Measurements from ENCODE around the gene TIAM2.

The TIAM2 gene

DNA sequence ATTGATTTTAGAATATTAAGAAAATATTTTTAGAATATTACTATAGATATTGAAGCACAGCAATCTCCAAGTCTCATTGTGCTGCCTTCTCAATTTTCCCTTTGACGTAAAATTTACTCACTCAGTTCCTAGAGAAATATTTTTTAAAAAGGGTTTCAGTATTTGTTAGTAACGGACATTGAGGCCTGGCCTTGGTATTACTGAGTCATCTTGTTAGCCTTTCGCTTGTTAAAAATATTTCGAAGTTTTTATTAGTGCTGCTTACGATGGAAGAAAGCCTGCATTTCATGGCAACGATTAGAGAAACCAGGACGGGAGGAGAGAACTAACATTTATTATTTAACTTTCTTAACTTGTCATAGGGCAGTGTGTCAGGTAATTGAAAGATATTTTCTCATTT is 82.2 kb downstream of the TIAM2 start:
- TF ChIP-seq, protein P1, sequence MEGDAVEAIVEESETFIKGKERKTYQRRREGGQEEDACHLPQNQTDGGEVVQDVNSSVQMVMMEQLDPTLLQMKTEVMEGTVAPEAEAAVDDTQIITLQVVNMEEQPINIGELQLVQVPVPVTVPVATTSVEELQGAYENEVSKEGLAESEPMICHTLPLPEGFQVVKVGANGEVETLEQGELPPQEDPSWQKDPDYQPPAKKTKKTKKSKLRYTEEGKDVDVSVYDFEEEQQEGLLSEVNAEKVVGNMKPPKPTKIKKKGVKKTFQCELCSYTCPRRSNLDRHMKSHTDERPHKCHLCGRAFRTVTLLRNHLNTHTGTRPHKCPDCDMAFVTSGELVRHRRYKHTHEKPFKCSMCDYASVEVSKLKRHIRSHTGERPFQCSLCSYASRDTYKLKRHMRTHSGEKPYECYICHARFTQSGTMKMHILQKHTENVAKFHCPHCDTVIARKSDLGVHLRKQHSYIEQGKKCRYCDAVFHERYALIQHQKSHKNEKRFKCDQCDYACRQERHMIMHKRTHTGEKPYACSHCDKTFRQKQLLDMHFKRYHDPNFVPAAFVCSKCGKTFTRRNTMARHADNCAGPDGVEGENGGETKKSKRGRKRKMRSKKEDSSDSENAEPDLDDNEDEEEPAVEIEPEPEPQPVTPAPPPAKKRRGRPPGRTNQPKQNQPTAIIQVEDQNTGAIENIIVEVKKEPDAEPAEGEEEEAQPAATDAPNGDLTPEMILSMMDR (IDR thresholded peaks at IDR 0.05; ENCODE audit: low read length) = no peak
- TF ChIP-seq EZH2 (IDR thresholded peaks at IDR 0.05; ENCODE audit: borderline replicate concordance, low read length) = no peak
- no peak overlapping the region for H3K9ac ChIP-seq (ENCODE audit: low read length)
- no peaks in the 10 kb centered on the region for H3K9me3 ChIP-seq (ENCODE audit: low read length)
- no peak overlapping the region for H3K27ac ChIP-seq (ENCODE audit: low read depth, low read length, poor library complexity, severe bottlenecking)
- no peaks in the 10 kb centered on the region for H3F3A ChIP-seq (ENCODE audit: insufficient read depth, low read length)
- no peaks in the 10 kb centered on the region for H3K9me2 ChIP-seq (ENCODE audit: low read depth, low read length)
- no peak overlapping the region for H2AFZ ChIP-seq (ENCODE audit: low read length)
- H3K27me3 ChIP-seq (ENCODE audit: insufficient read depth, low read length) = no peaks in the 10 kb centered on the region
- H4K20me1 ChIP-seq (ENCODE audit: insufficient read depth, low read length) = no peaks in the 10 kb centered on the region
- no peaks in the 10 kb centered on the region for H3K79me2 ChIP-seq (ENCODE audit: insufficient read depth, low read length)
- H3K4me1 ChIP-seq (ENCODE audit: insufficient read depth, low read length, severe bottlenecking) = peaks cover 38% of the 10 kb centered on the region
- no peak overlapping the region for H3K4me3 ChIP-seq (ENCODE audit: low read depth, low read length, poor library complexity, severe bottlenecking)
- H3K4me2 ChIP-seq (ENCODE audit: low read length) = no peak overlapping the region
- H3K36me3 ChIP-seq (ENCODE audit: insufficient read depth, low read length) = no peaks in the 10 kb centered on the region

DNA sequence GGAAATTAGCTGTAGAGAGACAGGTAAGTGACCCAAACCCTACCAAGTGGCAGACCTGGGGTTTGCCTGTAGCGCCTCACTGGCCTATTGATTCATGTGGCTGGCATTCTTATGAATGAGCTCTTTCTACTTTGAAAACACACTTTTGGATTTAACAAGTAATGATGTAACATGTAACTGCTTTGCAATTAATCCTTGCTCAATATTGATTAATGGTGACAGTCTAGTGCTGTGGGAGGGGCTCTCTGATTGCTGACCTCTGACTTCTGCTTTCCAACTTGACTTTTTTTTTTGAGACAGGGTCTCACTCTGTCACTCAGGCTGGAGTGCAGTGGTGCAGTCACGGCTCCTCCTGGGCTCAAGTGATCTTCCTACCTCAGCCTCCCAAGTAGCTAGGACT is 82.7 kb downstream of the TIAM2 start:
- H3K9me3 ChIP-seq (ENCODE audit: low read length) = no peaks in the 10 kb centered on the region
- H4K20me1 ChIP-seq (ENCODE audit: insufficient read depth, low read length) = no peaks in the 10 kb centered on the region
- H2AFZ ChIP-seq (ENCODE audit: low read length) = no peak overlapping the region
- H3K9ac ChIP-seq (ENCODE audit: low read length) = no peak overlapping the region
- H3F3A ChIP-seq (ENCODE audit: insufficient read depth, low read length) = no peaks in the 10 kb centered on the region
- H3K36me3 ChIP-seq (ENCODE audit: insufficient read depth, low read length) = no peaks in the 10 kb centered on the region
- no peaks in the 10 kb centered on the region for H3K27me3 ChIP-seq (ENCODE audit: insufficient read depth, low read length)
- peaks cover 38% of the 10 kb centered on the region for H3K4me1 ChIP-seq (ENCODE audit: insufficient read depth, low read length, severe bottlenecking)
- H3K9me2 ChIP-seq (ENCODE audit: low read depth, low read length) = no peaks in the 10 kb centered on the region
- H3K79me2 ChIP-seq (ENCODE audit: insufficient read depth, low read length) = no peaks in the 10 kb centered on the region
- no peak overlapping the region for H3K4me3 ChIP-seq (ENCODE audit: low read depth, low read length, poor library complexity, severe bottlenecking)
- H3K4me2 ChIP-seq (ENCODE audit: low read length) = no peak overlapping the region
- TF ChIP-seq EZH2 (IDR thresholded peaks at IDR 0.05; ENCODE audit: borderline replicate concordance, low read length) = no peak
- TF ChIP-seq, protein P1 (IDR thresholded peaks at IDR 0.05; ENCODE audit: low read length) = no peak
- no peak overlapping the region for H3K27ac ChIP-seq (ENCODE audit: low read depth, low read length, poor library complexity, severe bottlenecking)

DNA sequence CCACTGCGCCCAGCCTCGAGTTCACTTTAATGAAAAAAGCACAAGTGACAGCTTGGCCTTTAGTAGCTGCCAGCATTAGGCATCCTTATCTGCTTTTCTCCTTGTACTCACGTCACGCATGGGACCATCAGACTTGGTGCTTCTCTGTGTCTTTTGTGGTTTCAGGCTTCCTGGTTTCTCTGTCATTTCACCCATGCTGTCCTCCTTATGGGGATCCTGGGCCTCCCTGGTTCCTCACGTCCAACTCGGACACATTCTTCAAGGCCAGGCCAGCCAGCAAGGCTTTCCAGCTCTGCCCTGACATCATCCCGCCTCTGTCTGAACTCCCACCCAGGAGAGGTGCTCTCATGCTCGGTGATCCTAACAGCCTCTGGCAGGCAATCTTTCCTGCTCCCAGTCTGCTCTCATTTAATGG is 83.2 kb downstream of the TIAM2 start:
- Histone ChIP-seq H4K20me1 (ENCODE audit: insufficient read depth, low read length) (no peaks in the 10 kb centered on the region), H3K9me2 (ENCODE audit: low read depth, low read length) (no peaks in the 10 kb centered on the region), H3K4me1 (ENCODE audit: insufficient read depth, low read length, severe bottlenecking) (peaks cover 38% of the 10 kb centered on the region), H3K27ac (ENCODE audit: low read depth, low read length, poor library complexity, severe bottlenecking) (no peak overlapping the region), H3K4me2 (ENCODE audit: low read length) (no peak overlapping the region), H3K4me3 (ENCODE audit: low read depth, low read length, poor library complexity, severe bottlenecking) (no peak overlapping the region), H3K27me3 (ENCODE audit: insufficient read depth, low read length) (no peaks in the 10 kb centered on the region), H3K9ac (ENCODE audit: low read length) (no peak overlapping the region), H3K79me2 (ENCODE audit: insufficient read depth, low read length) (no peaks in the 10 kb centered on the region), H3K36me3 (ENCODE audit: insufficient read depth, low read length) (no peaks in the 10 kb centered on the region), H3K9me3 (ENCODE audit: low read length) (no peaks in the 10 kb centered on the region), H3F3A (ENCODE audit: insufficient read depth, low read length) (no peaks in the 10 kb centered on the region), H2AFZ (ENCODE audit: low read length) (no peak overlapping the region)
- TF ChIP-seq, protein P1 (IDR thresholded peaks at IDR 0.05; ENCODE audit: low read length) = no peak
- TF ChIP-seq EZH2 (IDR thresholded peaks at IDR 0.05; ENCODE audit: borderline replicate concordance, low read length) = no peak

Data from OCI-LY1 (cell line).